ENCODE data around the gene WDR59.

Gene WDR59

DNA sequence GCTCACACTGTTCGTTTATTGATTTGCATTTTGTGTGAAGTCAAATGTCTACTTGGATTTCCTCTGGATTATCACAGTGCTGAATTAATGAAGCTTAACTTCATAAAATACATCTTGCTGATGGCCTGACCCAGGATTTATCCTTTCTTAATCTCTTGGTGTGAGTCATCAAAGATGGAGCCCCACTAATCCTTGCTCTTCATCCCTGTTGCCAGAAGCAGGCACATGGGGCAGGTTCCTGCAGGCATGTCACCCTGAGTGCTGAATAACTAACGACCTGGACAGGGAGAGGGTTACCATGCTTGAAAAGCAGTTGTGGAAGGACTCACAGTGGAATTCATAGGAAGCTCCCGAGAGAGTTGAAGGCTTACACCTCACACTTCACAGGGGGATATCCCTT lies 154.3 kb downstream of the WDR59 start:
- Histone ChIP-seq H3K27ac (no peak overlapping the region), H3K4me2 (no peak overlapping the region), H3K4me3 (no peak overlapping the region), H3K4me1 (no peaks in the 10 kb centered on the region), H3K9me3 (peaks cover 12% of the 10 kb centered on the region), H3K9ac (no peak overlapping the region), H3K27me3 (no peaks in the 10 kb centered on the region), H3K36me3 (no peaks in the 10 kb centered on the region), H4K20me1 (no peaks in the 10 kb centered on the region)
- no peak for TF ChIP-seq Cebpa-rat (IDR thresholded peaks at IDR 0.05)

- TF ChIP-seq Cebpa-rat (IDR thresholded peaks at IDR 0.05) = no peak
- no peak overlapping the region for H3K9ac ChIP-seq
- no peak overlapping the region for H3K4me2 ChIP-seq
- no peak overlapping the region for H3K4me3 ChIP-seq
- H3K4me1 ChIP-seq = no peaks in the 10 kb centered on the region
- H3K36me3 ChIP-seq = no peaks in the 10 kb centered on the region
- H3K9me3 ChIP-seq = peaks cover 20% of the 10 kb centered on the region
- H3K27me3 ChIP-seq = no peaks in the 10 kb centered on the region
- H3K27ac ChIP-seq = no peak overlapping the region
- H4K20me1 ChIP-seq = no peaks in the 10 kb centered on the region
These were observed 155.3 kb downstream of the WDR59 start for GRCh38 chr16:74829637-74830036.

DNA sequence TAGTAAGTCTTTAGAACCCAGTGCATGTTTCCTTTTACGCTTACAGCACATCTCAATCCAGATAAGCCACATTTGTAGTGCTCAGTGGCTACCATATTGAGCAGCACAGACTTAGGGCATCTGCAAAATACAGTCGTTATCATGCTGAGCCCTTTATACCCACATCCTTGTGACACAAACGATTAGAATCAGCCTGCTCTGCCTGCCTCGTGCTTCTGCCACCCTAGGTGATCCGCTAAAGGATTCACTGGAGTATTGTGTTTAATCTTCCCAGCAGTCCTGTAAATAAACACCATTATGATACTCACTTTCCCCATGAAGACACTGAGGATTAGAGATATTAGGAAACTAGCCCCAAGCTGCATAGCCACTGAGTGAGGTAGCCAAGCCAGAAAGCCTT lies 159.0 kb downstream of the WDR59 start:
- no peak for TF ChIP-seq Cebpa-rat (IDR thresholded peaks at IDR 0.05)
- Histone ChIP-seq H3K4me2 (no peak overlapping the region), H3K36me3 (no peaks in the 10 kb centered on the region), H3K4me3 (no peak overlapping the region), H3K27me3 (no peaks in the 10 kb centered on the region), H4K20me1 (no peaks in the 10 kb centered on the region), H3K27ac (no peak overlapping the region), H3K9ac (no peak overlapping the region), H3K9me3 (peaks cover 21% of the 10 kb centered on the region), H3K4me1 (no peaks in the 10 kb centered on the region)

- no peaks in the 10 kb centered on the region for H3K27me3 ChIP-seq
These were observed 159.9 kb downstream of the WDR59 start for GRCh38 chr16:74825016-74825415.

More at GRCh38 chr16:74825016-74825415, 159.9 kb downstream of the WDR59 start:
- Histone ChIP-seq H3K9me3 (peaks cover 23% of the 10 kb centered on the region), H3K9ac (no peak overlapping the region), H3K4me1 (no peaks in the 10 kb centered on the region), H3K4me2 (no peak overlapping the region), H3K27ac (no peak overlapping the region), H3K4me3 (no peak overlapping the region), H3K36me3 (no peaks in the 10 kb centered on the region), H4K20me1 (no peaks in the 10 kb centered on the region)
- no peak for TF ChIP-seq Cebpa-rat (IDR thresholded peaks at IDR 0.05)

Measured in BLaER1 (cell line).